Neural progenitor cell (in vitro differentiated cells): ENCODE results near the gene CHCT1. TPM values are rescaled to one million over a fixed set of nuclear protein-coding genes. Genes with fewer than 3 reads are reported as not detected.

Experiments used
- DNase-seq: peaks from one replicate; pipeline ENCODE4 v3.0.0-alpha.2; 2016; ENCODE audit warnings: low spot score
- H2AFZ ChIP-seq: fragments of 200-600 bp; sonication (generic); replicated peaks from 2 replicates; pipeline ENCODE4 v1.6.1; 2016; ENCODE audit warnings: antibody characterized with exemption
- H3F3A ChIP-seq: fragments of 200-600 bp; sonication (generic); 2 replicates; pipeline ENCODE4 v1.6.1; 2016; ENCODE audit warnings: antibody characterized with exemption, low read depth
- H3K27ac ChIP-seq: fragments of 200-600 bp; sonication (generic); 2 replicates; pipeline ENCODE4 v1.5.1; 2016; ENCODE audit warnings: mild to moderate bottlenecking
- H3K27me3 ChIP-seq: fragments of 200-600 bp; sonication (generic); 2 replicates; pipeline ENCODE4 v1.6.1; 2016; ENCODE audit warnings: mild to moderate bottlenecking, moderate library complexity
- H3K36me3 ChIP-seq: fragments of 200-600 bp; sonication (generic); 2 replicates; pipeline ENCODE4 v1.5.1; 2016
- H3K4me1 ChIP-seq: fragments of 200-600 bp; sonication (generic); 2 replicates; pipeline ENCODE4 v1.6.1; 2016; ENCODE audit warnings: mixed run types
- H3K4me2 ChIP-seq: fragments of 200-600 bp; sonication (generic); 2 replicates; pipeline ENCODE4 v1.6.1; 2016
- H3K4me3 ChIP-seq: fragments of 200-600 bp; sonication (generic); 2 replicates; pipeline ENCODE4 v1.5.1; 2016
- H3K79me2 ChIP-seq: fragments of 200-600 bp; sonication (generic); 2 replicates; pipeline ENCODE4 v1.6.1; 2016; ENCODE audit warnings: low read depth
- H3K9ac ChIP-seq: fragments of 200-600 bp; sonication (generic); 2 replicates; pipeline ENCODE4 v1.6.1; 2016
- H3K9me3 ChIP-seq: fragments of 200-600 bp; sonication (generic); 2 replicates; pipeline ENCODE4 v1.5.1; 2016; ENCODE audit warnings: low read depth
- H4K20me1 ChIP-seq: fragments of 200-600 bp; sonication (generic); 2 replicates; pipeline ENCODE4 v1.6.1; 2016; ENCODE audit warnings: low read depth
- H3K27ac Mint-ChIP-seq: 3 replicates; pipeline ENCODE4 v1.8.0; 2021; ENCODE audit warnings: mixed read lengths
- H3K27me3 Mint-ChIP-seq: 2 replicates; pipeline ENCODE4 v1.8.0; 2022; ENCODE audit warnings: low read depth, mild to moderate bottlenecking, inconsistent platforms, moderate library complexity, mixed read lengths; ENCODE audit not compliant: insufficient read depth
- H3K36me3 Mint-ChIP-seq: 3 replicates; pipeline ENCODE4 v1.8.0; 2021; ENCODE audit warnings: mixed read lengths
- H3K4me1 Mint-ChIP-seq: 3 replicates; pipeline ENCODE4 v1.8.0; 2021; ENCODE audit warnings: mixed read lengths
- H3K4me3 Mint-ChIP-seq: 3 replicates; pipeline ENCODE4 v1.8.0; 2021; ENCODE audit warnings: mild to moderate bottlenecking, moderate library complexity, mixed read lengths
- H3K9me3 Mint-ChIP-seq: 3 replicates; pipeline ENCODE4 v1.8.0; 2020; ENCODE audit warnings: mixed read lengths
- CTCF ChIP-seq: fragments of 200-600 bp; sonication (generic); IDR thresholded peaks from 2 replicates; pipeline ENCODE4 v1.5.1; 2017; ENCODE audit warnings: antibody characterized with exemption, mild to moderate bottlenecking
- EZH2 ChIP-seq: fragments of 200-600 bp; sonication (generic); IDR thresholded peaks from 2 replicates; pipeline ENCODE4 v1.6.1; 2017; ENCODE audit warnings: antibody characterized with exemption, mild to moderate bottlenecking, moderate library complexity
- EZH2phosphoT487 ChIP-seq: fragments of 200-600 bp; sonication (generic); IDR thresholded peaks from 2 replicates; pipeline ENCODE4 v1.6.1; 2017; ENCODE audit warnings: antibody characterized with exemption
- total RNA-seq: library from RNA; depleted of rRNA; stranded (reverse); fragments of >200 nt; gene quantifications from 2 replicates; pipeline ENCODE4 v1.2.3, GENCODE V29; 2015; ENCODE audit warnings: low replicate concordance

CHCT1 gene
- total RNA-seq, 1 donor from 2014 or later: not detected

GRCh38 chr17:60472449-60472848 is 50.2 kb downstream of the CHCT1 start:
- H3K36me3 ChIP-seq: peaks cover 21% of the 10 kb centered on the region
- H3F3A ChIP-seq: peaks cover 4% of the 10 kb centered on the region
- H3K4me1 ChIP-seq: no peaks in the 10 kb centered on the region
- H3K4me1 Mint-ChIP-seq: no peaks in the 10 kb centered on the region
- no peaks in the 10 kb centered on the region for H3K9me3 ChIP-seq
- H3K9me3 Mint-ChIP-seq: no peaks in the 10 kb centered on the region
- H3K4me2 ChIP-seq: no peak overlapping the region
- H3K27ac Mint-ChIP-seq: no peak overlapping the region
- no peak overlapping the region for H2AFZ ChIP-seq
- no peak overlapping the region for H3K4me3 Mint-ChIP-seq
- no peaks in the 10 kb centered on the region for H3K27me3 ChIP-seq
- H3K79me2 ChIP-seq: no peaks in the 10 kb centered on the region
- TF ChIP-seq EZH2phosphoT487: no peak
- TF ChIP-seq EZH2: no peak
- no peaks in the 10 kb centered on the region for H4K20me1 ChIP-seq
- DNase-seq: no peak
- H3K9ac ChIP-seq: no peak overlapping the region
- no peak overlapping the region for H3K27ac ChIP-seq
- no peak overlapping the region for H3K4me3 ChIP-seq
- peaks cover 43% of the 10 kb centered on the region for H3K36me3 Mint-ChIP-seq
- H3K27me3 Mint-ChIP-seq: no peaks in the 10 kb centered on the region

- TF ChIP-seq EZH2: no peak
- TF ChIP-seq EZH2phosphoT487: no peak
- TF ChIP-seq CTCF: no peak
- Mint-ChIP-seq H3K9me3 (no peaks in the 10 kb centered on the region), H3K4me1 (no peaks in the 10 kb centered on the region), H3K27me3 (no peaks in the 10 kb centered on the region), H3K36me3 (peaks cover 41% of the 10 kb centered on the region), H3K27ac (no peak overlapping the region), H3K4me3 (no peak overlapping the region)
- H3K27me3 ChIP-seq: no peaks in the 10 kb centered on the region
- H2AFZ ChIP-seq: no peak overlapping the region
- H3K27ac ChIP-seq: no peak overlapping the region
- H3K4me2 ChIP-seq: no peak overlapping the region
- no peak for DNase-seq
- H3K4me3 ChIP-seq: no peak overlapping the region
- H3K9ac ChIP-seq: no peak overlapping the region
- H3K4me1 ChIP-seq: no peaks in the 10 kb centered on the region
- H3K79me2 ChIP-seq: no peaks in the 10 kb centered on the region
- peaks cover 4% of the 10 kb centered on the region for H3F3A ChIP-seq
- H3K36me3 ChIP-seq: peaks cover 16% of the 10 kb centered on the region
- H3K9me3 ChIP-seq: no peaks in the 10 kb centered on the region
- H4K20me1 ChIP-seq: no peaks in the 10 kb centered on the region
Observed at GRCh38 chr17:60473788-60474187, 51.5 kb downstream of the CHCT1 start.

Other genes with a start within 250 kb of the CHCT1 start
- gene USP32, start 30.4 kb upstream of the CHCT1 start, total RNA-seq: 37.1 and 45.0 TPM in 2 replicates
- gene APPBP2, start 103.8 kb downstream of the CHCT1 start, total RNA-seq: 31.3 and 48.0 TPM in 2 replicates
- 16.6 and 22.9 TPM in 2 replicates for gene PPM1D, start 177.7 kb downstream of the CHCT1 start, total RNA-seq